Ishikawa (cell line): ENCODE results near the gene TBC1D9.

ENCODE experiments used
- CEBPB ChIP-seq: IDR thresholded peaks from 2 replicates; pipeline ENCODE4 v1.6.1; 2012
- CREB1 ChIP-seq: IDR thresholded peaks from 2 replicates; pipeline ENCODE4 v1.6.1; 2012; ENCODE audit warnings: low read depth
- EGR1 ChIP-seq: IDR thresholded peaks from 2 replicates; pipeline ENCODE4 v1.6.1; 2012
- EP300 ChIP-seq: IDR thresholded peaks from 2 replicates; pipeline ENCODE4 v1.6.1; 2012; ENCODE audit warnings: borderline replicate concordance
- FOXM1 ChIP-seq: IDR thresholded peaks from 2 replicates; pipeline ENCODE4 v1.6.1; 2012; ENCODE audit warnings: low read depth, borderline replicate concordance
- MAX ChIP-seq: IDR thresholded peaks from 2 replicates; pipeline ENCODE4 v1.6.1; 2012
- NFIC ChIP-seq: IDR thresholded peaks from 2 replicates; pipeline ENCODE4 v1.6.1; 2012
- RAD21 ChIP-seq: IDR thresholded peaks from 2 replicates; pipeline ENCODE4 v1.6.1; 2012; ENCODE audit warnings: low read depth
- REST ChIP-seq: IDR thresholded peaks from 2 replicates; pipeline ENCODE4 v1.6.1; 2012; ENCODE audit warnings: low read depth, mild to moderate bottlenecking
- TAF1 ChIP-seq: IDR thresholded peaks from 2 replicates; pipeline ENCODE4 v1.6.1; 2012; ENCODE audit warnings: low read depth, mild to moderate bottlenecking
- TCF12 ChIP-seq: IDR thresholded peaks from 2 replicates; pipeline ENCODE4 v1.6.1; 2012; ENCODE audit warnings: low read depth
- TEAD4 ChIP-seq: IDR thresholded peaks from 2 replicates; pipeline ENCODE4 v1.6.1; 2012
- USF1 ChIP-seq: IDR thresholded peaks from 2 replicates; pipeline ENCODE4 v1.6.1; 2012
- YY1 ChIP-seq: IDR thresholded peaks from 2 replicates; pipeline ENCODE4 v1.6.1; 2012; ENCODE audit warnings: low read depth
- ZBTB7A ChIP-seq: IDR thresholded peaks from 2 replicates; pipeline ENCODE4 v1.6.1; 2012; ENCODE audit warnings: low read depth

The TBC1D9 gene

GRCh38 chr4:140615451-140615850, 140.7 kb downstream of the TBC1D9 start:
- TF ChIP-seq REST (no peak), RAD21 (no peak), USF1 (no peak), MAX (no peak), EGR1 (no peak), YY1 (no peak), ZBTB7A (no peak), FOXM1 (no peak), TEAD4 (no peak), EP300 (no peak), CEBPB (no peak), NFIC (no peak), TCF12 (no peak), TAF1 (no peak), CREB1 (no peak)

- TF ChIP-seq YY1: no peak
- TF ChIP-seq FOXM1: no peak
- no peak for TF ChIP-seq CEBPB
- TF ChIP-seq MAX: no peak
- TF ChIP-seq TAF1: no peak
- no peak for TF ChIP-seq EP300
- TF ChIP-seq RAD21: no peak
- no peak for TF ChIP-seq CREB1
- no peak for TF ChIP-seq REST
- no peak for TF ChIP-seq EGR1
- no peak for TF ChIP-seq TCF12
- no peak for TF ChIP-seq TEAD4
- no peak for TF ChIP-seq ZBTB7A
- no peak for TF ChIP-seq USF1
- no peak for TF ChIP-seq NFIC
Observed at GRCh38 chr4:140612357-140612756, 143.8 kb downstream of the TBC1D9 start.

GRCh38 chr4:140611854-140612253, 144.3 kb downstream of the TBC1D9 start:
- TF ChIP-seq EP300 (no peak), CREB1 (no peak), USF1 (no peak), YY1 (no peak), MAX (no peak), REST (no peak), TCF12 (no peak), RAD21 (no peak), TAF1 (no peak), FOXM1 (no peak), EGR1 (no peak), ZBTB7A (no peak), NFIC (no peak), CEBPB (no peak), TEAD4 (no peak)
